GM19467 (cell line): Measurements from ENCODE around the gene GNE.
"Not testable (repeated sequence)": the region's sequence is repeated elsewhere in the genome, so short reads cannot be mapped to it uniquely, and the experiment has no call there.

Experiments used
- ATAC-seq: cut with Tn5 transposase; IDR thresholded peaks from one replicate; pipeline ENCODE4 v1.9.1; 2021; ENCODE audit warnings: mild to moderate bottlenecking, moderate library complexity; ENCODE audit not compliant: unreplicated experiment

The GNE gene

GRCh38 chr9:36211510-36211909, 46.7 kb downstream of the GNE start:
- no peak for ATAC-seq

- no peak for ATAC-seq
These were observed 47.5 kb downstream of the GNE start for GRCh38 chr9:36210722-36211121.

- ATAC-seq, result no peak
These were observed 49.6 kb downstream of the GNE start for GRCh38 chr9:36208521-36209253.

GRCh38 chr9:36207546-36208012, 50.7 kb downstream of the GNE start:
- no peak for ATAC-seq

GRCh38 chr9:36207016-36207415, 51.2 kb downstream of the GNE start:
- ATAC-seq, result no peak

- no peak for ATAC-seq
These were observed 53.2 kb downstream of the GNE start for GRCh38 chr9:36204906-36205547.

GRCh38 chr9:36194326-36195000, 63.8 kb downstream of the GNE start:
- ATAC-seq, result no peak

GRCh38 chr9:36193023-36193422, 65.2 kb downstream of the GNE start:
- ATAC-seq, result no peak

- no peak for ATAC-seq
These were observed 66.1 kb downstream of the GNE start for GRCh38 chr9:36192196-36192595.

- ATAC-seq, result no peak
These were observed 66.6 kb downstream of the GNE start for GRCh38 chr9:36191686-36192085.

GRCh38 chr9:36191290-36191645, 67.0 kb downstream of the GNE start:
- peak; percentile 10 for ATAC-seq

GRCh38 chr9:36190388-36191289, 67.6 kb downstream of the GNE start, which contains the start of gene CLTA:
TSS of gene CLTA (plus strand) at chr9:36190921. CDS start at chr9:36191057, 136 bp downstream.
- peak; percentile 97 for ATAC-seq

GRCh38 chr9:36189976-36190375, 68.3 kb downstream of the GNE start:
- no peak for ATAC-seq

- ATAC-seq, result no peak
These were observed 70.0 kb downstream of the GNE start for GRCh38 chr9:36188212-36188611.

- ATAC-seq, result no peak
These were observed 70.8 kb downstream of the GNE start for GRCh38 chr9:36187414-36187813.

- ATAC-seq, result not testable (repeated sequence)
These were observed 78.0 kb downstream of the GNE start for GRCh38 chr9:36180243-36180642.

GRCh38 chr9:36177571-36177970, 80.7 kb downstream of the GNE start:
- ATAC-seq, result no peak

- not testable (repeated sequence) for ATAC-seq
These were observed 81.8 kb downstream of the GNE start for GRCh38 chr9:36176496-36176895.

- not testable (repeated sequence) for ATAC-seq
These were observed 83.0 kb downstream of the GNE start for GRCh38 chr9:36175209-36175608.

- no peak for ATAC-seq
These were observed 83.5 kb downstream of the GNE start for GRCh38 chr9:36174731-36175130.

GRCh38 chr9:36174271-36174670, 84.0 kb downstream of the GNE start:
- ATAC-seq, result no peak
